Amniotic epithelial cell (primary cell): ENCODE measurements around the gene COX17.

ENCODE experiments used
- DNase-seq: peaks from one replicate; pipeline ENCODE4 v3.0.0-alpha.2; 2010; ENCODE audit warnings: low read depth

Gene COX17

GRCh38 chr3:119645813-119646212 is 31.4 kb downstream of the COX17 start:
- DNase-seq: no peak

GRCh38 chr3:119644481-119644880 is 32.7 kb downstream of the COX17 start:
- no peak for DNase-seq

- DNase-seq: peak; percentile 86
Measured at GRCh38 chr3:119643528-119643927, 33.7 kb downstream of the COX17 start.

- DNase-seq: no peak
Measured at GRCh38 chr3:119642746-119643473, 34.3 kb downstream of the COX17 start.

- no peak for DNase-seq
Measured at GRCh38 chr3:119641416-119641815, 35.8 kb downstream of the COX17 start.

GRCh38 chr3:119639494-119640350 is 37.5 kb downstream of the COX17 start:
- no peak for DNase-seq

- peak; percentile 91 for DNase-seq
Measured at GRCh38 chr3:119637679-119638477, 39.3 kb downstream of the COX17 start.

- no peak for DNase-seq
Measured at GRCh38 chr3:119636891-119637611, 40.2 kb downstream of the COX17 start.

GRCh38 chr3:119636249-119636648 is 41.0 kb downstream of the COX17 start:
- DNase-seq: peak; percentile 81

- DNase-seq: no peak
Measured at GRCh38 chr3:119635719-119636118, 41.5 kb downstream of the COX17 start.

GRCh38 chr3:119632829-119633228 is 44.4 kb downstream of the COX17 start:
- no peak for DNase-seq

- DNase-seq: no peak
Measured at GRCh38 chr3:119632216-119632615, 45.0 kb downstream of the COX17 start.

GRCh38 chr3:119631516-119631915 is 45.7 kb downstream of the COX17 start:
- DNase-seq: no peak

GRCh38 chr3:119630880-119631329 is 46.3 kb downstream of the COX17 start:
- DNase-seq: no peak

GRCh38 chr3:119630128-119630879 is 46.9 kb downstream of the COX17 start:
- peak; percentile 78 for DNase-seq

GRCh38 chr3:119628816-119629445 is 48.3 kb downstream of the COX17 start:
- DNase-seq: no peak

- no peak for DNase-seq
Measured at GRCh38 chr3:119628390-119628789, 48.8 kb downstream of the COX17 start.

GRCh38 chr3:119627461-119627860 is 49.7 kb downstream of the COX17 start:
- DNase-seq: no peak

GRCh38 chr3:119626196-119626595 is 51.0 kb downstream of the COX17 start:
- DNase-seq: no peak

- DNase-seq: no peak
Measured at GRCh38 chr3:119625451-119626153, 51.6 kb downstream of the COX17 start.
